HTR-8/SVneo (cell line): ENCODE data around the gene NCSTN.

Source experiments
- DNase-seq: peaks from one replicate; pipeline ENCODE4 v3.0.0; 2011; ENCODE audit warnings: low spot score, mixed read lengths; ENCODE audit not compliant: insufficient read length
- FAIRE-seq: peaks from 2 replicates; lab custom pipeline; 2011; peaks lifted over from hg19 to GRCh38; lab: Jason Lieb, UNC

NCSTN gene

GRCh38 chr1:160342953-160343869, at the start of gene NCSTN, which contains the start of gene COPA:
TSS of gene NCSTN (plus strand) at chr1:160343383. CDS start at chr1:160343397, 14 bp downstream.
TSS of gene COPA (minus strand) at chr1:160343250. CDS start at chr1:160343170, 80 bp downstream.
- FAIRE-seq, result no peak
- DNase-seq, result peak; percentile 81

DNA sequence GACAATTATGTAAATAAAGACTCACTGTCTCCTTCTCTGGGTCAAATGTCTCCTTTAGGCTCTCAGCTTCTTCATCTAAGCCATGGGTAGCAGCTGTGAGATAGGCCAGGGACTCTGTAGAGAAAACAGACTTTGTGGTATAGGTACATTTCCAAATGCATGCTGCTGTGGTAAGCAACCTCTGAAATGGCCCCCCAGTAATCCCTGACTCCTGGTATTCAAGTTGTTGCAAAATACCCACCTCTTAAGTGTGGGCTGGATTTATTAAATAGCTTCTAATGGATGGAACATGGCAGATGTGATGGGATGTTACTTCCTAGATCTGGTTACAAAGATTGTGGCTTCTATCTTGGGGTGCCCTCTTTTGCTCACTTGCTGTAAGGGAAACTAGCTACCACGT, 47.1 kb upstream of the NCSTN start:
- DNase-seq (no peak), FAIRE-seq (no peak)

DNA sequence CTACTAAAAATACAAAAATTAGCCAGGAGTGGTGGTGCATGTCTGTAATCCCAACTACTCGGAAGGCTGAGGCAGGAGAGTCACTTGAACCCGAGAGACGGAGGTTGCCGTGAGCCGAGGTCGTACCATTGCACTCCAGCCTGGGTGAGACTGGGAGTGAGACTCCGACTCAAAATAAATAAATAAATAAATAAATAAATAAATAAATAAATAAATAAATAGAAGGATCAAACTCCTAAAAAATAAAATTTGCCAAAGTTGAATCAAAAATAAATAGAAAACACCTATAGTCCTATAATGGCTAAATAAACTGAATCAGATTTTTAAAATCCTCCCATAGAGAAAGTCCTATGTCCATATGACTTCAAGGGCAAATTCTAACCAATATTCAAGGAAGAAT, 43.0 kb upstream of the NCSTN start:
- FAIRE-seq (no peak), DNase-seq (no peak)

DNA sequence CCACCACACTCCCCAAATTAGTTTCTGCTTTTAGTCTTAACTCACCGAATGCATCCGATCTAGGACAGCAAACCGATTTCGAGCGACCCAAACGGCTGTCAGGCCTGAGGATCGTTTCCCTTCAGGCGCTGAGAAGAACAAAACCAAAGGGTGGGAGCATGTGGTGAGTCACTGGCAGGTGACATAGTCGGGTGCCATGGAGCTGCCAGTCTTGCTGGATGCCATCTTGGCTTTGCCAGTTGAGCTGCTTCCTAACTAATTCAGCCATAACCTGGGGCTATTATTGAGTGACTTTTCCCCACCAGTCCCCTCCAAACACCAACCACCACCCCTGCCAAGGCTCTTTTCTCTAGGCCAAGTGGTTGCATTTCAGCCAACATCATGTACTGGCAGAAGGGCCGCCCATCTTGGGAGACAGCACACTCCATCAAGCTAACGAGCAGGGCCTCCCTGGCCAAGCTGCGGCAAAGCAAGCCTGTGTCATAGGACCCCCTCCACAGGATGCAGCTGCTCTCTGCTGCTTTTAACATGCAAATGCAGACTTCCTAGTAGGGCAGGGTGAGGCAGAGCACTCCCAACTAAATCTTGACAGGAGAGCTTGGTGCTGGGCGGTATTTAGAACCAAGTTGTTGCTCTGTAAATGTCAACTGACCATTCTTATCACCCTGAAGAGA, 35.9 kb upstream of the NCSTN start:
- FAIRE-seq (no peak), DNase-seq (no peak)

- no peak for FAIRE-seq
- no peak for DNase-seq
Measured at GRCh38 chr1:160308451-160309184, 34.6 kb upstream of the NCSTN start.

DNA sequence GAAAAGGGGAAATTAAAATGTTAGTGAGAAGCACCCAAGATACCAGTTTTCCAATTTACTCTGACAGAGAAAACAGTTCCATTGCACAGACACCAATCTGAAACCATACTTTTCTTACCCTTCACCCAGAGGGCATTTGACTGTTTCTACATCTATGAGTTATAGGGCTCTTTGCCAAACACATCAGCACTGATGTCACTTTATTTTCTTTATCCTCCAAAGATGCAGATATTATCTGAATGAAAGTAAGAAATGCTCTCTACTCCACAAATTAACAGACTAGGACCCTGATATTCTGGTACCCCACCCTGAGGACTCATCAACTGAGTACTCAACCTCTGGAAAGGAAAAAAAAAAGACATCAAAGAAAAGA, 34.0 kb upstream of the NCSTN start:
- no peak for DNase-seq
- no peak for FAIRE-seq

GRCh38 chr1:160309571-160309970, 33.6 kb upstream of the NCSTN start:
- no peak for DNase-seq
- no peak for FAIRE-seq

GRCh38 chr1:160315359-160315758, 27.8 kb upstream of the NCSTN start:
- DNase-seq (no peak), FAIRE-seq (no peak)

- DNase-seq (no peak), FAIRE-seq (no peak)
Measured at GRCh38 chr1:160322831-160323230, 20.4 kb upstream of the NCSTN start.

- DNase-seq (no peak), FAIRE-seq (no peak)
Measured at GRCh38 chr1:160325252-160325651, 17.9 kb upstream of the NCSTN start.

DNA sequence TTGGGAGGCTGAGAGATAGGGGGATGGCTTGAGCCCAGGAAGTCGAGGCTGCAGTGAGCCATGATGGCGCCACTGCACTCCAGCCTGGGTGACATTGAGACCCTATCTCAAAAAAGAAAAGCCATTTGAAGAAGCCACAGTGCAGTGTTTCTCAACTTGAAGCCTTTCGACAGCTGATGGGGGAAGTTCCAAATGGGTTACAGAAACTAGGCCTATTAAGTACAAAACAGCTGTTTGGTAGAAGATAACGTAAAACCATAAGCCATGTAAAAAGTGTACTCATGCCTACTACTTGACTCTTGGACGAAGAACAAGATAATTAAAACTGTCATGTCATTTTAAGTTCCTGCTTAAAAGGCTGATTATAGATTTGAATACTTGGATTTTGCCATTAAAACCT, 16.8 kb upstream of the NCSTN start:
- FAIRE-seq, result no peak

GRCh38 chr1:160328184-160328583, 15.0 kb upstream of the NCSTN start:
- FAIRE-seq (no peak), DNase-seq (no peak)

More for the DNA sequence above, 16.8 kb upstream of the NCSTN start:
- DNase-seq, result no peak

GRCh38 chr1:160330119-160330518, 13.1 kb upstream of the NCSTN start:
- no peak for DNase-seq

DNA sequence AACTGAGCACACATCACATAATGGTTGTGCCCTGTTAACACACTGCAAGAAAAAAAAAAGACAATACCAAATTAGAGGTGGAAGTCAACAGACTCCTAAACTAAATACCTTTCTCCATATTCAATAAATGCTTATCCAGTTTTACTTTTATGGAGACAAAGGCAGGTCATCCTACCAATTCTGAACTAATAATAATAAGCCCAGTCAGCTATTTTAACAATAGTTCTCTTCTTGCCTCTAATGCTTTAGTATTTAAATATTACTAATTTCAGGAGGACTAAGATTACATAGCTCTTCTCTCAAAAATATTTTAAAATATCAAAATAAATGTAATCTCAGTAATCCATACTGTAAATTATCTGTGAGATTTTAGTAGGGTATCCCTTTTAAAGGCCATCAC, 10.7 kb upstream of the NCSTN start:
- FAIRE-seq (no peak), DNase-seq (no peak)

More at GRCh38 chr1:160330119-160330518, 13.1 kb upstream of the NCSTN start:
- no peak for FAIRE-seq

DNA sequence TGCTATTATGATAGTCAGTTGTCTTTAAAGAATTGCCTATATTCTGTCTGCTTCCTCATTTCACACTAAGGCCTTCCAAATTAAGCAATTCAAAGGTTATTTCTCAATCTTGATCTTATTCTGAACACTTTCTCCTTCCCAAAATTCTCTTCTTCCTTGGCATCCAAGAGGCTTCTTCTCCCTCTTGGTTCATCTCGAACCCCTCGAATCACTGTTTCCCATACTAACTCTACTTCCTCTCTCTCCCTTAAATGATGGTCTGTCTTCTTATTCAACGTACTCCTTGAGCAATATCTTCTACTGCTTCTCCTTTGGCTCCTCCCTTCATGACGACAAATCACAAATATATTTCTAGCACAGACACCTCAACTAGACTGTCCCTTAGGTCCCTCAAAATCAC, 4.6 kb upstream of the NCSTN start:
- FAIRE-seq, result no peak
- DNase-seq, result no peak

DNA sequence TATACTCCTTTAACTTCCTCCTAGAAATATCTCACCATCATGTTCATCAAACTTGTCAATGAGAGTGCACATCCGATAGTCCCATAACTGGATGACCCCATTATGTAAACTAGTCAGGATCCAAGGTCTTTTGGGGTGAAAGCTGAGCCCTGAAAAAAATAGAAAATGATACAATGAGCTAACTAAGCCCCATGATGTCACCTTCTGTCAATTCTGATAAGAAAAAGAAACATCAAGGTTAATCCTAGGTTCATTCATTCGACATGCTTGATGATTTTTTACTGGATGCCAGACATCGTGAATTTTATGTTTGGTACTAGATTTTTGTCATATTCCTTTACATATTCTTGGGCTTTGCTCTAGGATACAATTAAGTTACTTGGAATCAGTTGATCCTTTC, 3.0 kb upstream of the NCSTN start:
- FAIRE-seq (no peak), DNase-seq (no peak)

DNA sequence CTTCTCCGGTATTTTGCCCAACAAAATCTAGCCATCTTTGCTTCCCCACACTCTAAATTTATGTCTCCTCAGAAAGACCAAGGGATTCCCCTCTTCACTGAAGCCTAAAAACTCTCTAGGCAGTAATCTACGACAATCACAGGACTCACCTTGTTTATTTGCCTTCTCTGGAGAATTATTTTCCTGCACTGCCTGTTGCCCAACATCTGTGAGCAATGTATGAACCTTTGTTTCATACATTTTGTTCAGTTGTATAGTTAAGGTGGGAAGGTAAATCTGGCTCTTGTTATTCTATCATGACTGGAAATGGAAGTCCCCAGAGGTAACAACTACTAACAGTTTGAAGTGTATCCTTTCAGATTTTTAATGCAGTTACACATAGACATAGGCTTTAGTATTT, 2.3 kb upstream of the NCSTN start:
- FAIRE-seq (no peak), DNase-seq (no peak)

DNA sequence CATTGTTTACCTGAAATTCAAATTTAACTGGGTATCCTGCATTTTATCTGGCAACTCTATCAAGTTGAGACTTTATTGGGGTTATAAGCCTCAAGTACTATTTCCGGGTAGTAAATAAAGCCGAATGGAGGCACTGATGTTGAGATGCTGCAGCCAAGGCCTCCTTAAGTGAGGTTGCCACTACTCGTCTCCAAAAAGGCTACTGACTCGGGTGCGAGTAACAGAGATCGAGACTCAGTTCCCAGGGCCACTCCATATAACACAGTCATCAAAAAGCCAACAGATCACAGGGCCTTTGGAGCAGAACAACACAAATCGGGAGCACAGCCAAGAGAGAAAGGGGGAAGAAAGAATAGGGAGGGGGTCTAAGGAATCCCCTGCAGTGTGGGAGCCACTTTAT, 657 bp upstream of the NCSTN start:
- FAIRE-seq (no peak), DNase-seq (no peak)

- DNase-seq (no peak), FAIRE-seq (no peak)
Measured at GRCh38 chr1:160344241-160344640, 1.1 kb downstream of the NCSTN start.

- FAIRE-seq, result no peak
Measured at GRCh38 chr1:160344936-160345335, 1.8 kb downstream of the NCSTN start.

DNA sequence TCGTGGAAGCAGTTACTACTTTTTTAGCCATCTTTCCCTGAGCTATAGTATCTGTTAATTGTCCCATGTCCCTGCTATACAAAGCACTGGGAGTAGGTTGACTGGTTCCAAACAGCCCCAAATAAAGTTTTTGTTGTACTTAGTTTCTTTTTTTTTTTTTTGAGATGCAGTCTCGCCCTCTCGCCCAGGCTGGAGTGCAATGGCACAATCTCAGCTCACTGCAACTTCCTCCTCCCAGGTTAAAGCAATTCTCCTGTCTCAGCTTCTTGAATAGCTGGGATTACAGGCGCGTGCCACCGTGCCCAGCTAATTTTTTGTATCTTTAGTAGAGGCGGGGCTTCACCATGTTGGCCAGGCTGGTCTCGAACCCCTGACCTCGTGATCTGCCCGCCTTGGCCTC, 3.3 kb downstream of the NCSTN start:
- FAIRE-seq (no peak), DNase-seq (no peak)

More at GRCh38 chr1:160344936-160345335, 1.8 kb downstream of the NCSTN start:
- DNase-seq, result no peak
